ENCODE measurements around the gene A1CF. TPM values are rescaled to one million over a fixed set of nuclear protein-coding genes. Genes with fewer than 3 reads are reported as not detected.

Gene A1CF
- total RNA-seq, 1 donor from 2014 or later: not detected

DNA sequence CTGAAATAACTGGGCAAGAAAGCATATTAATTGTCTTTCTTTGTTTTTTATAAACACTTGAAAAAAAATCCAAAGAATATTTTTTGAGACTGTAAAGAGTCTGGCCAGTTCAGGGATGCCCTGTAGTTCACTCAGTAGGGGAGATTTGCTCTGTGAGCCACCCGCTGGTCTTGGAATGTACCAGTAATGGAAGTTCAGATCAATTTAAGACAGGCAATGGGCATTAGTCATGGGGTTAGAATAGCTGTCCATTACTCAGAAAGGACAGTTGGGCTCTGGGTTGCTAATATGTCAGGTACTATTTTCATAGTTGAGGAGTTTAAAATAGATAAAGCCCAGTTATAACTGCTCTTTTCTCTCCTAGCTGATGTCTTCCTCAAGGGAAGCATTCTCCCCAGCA is 38.7 kb downstream of the A1CF start:
- TF ChIP-seq, protein P1, sequence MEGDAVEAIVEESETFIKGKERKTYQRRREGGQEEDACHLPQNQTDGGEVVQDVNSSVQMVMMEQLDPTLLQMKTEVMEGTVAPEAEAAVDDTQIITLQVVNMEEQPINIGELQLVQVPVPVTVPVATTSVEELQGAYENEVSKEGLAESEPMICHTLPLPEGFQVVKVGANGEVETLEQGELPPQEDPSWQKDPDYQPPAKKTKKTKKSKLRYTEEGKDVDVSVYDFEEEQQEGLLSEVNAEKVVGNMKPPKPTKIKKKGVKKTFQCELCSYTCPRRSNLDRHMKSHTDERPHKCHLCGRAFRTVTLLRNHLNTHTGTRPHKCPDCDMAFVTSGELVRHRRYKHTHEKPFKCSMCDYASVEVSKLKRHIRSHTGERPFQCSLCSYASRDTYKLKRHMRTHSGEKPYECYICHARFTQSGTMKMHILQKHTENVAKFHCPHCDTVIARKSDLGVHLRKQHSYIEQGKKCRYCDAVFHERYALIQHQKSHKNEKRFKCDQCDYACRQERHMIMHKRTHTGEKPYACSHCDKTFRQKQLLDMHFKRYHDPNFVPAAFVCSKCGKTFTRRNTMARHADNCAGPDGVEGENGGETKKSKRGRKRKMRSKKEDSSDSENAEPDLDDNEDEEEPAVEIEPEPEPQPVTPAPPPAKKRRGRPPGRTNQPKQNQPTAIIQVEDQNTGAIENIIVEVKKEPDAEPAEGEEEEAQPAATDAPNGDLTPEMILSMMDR (IDR thresholded peaks at IDR 0.05; ENCODE audit: insufficient read depth, low read length, poor library complexity, severe bottlenecking): no peak
- Histone ChIP-seq H3K4me3 (ENCODE audit: low read depth, low read length) (no peak overlapping the region), H3K36me3 (ENCODE audit: control insufficient read depth, insufficient read depth, low read length) (no peaks in the 10 kb centered on the region), H3K27me3 (ENCODE audit: control insufficient read depth, insufficient read depth, low read length) (no peaks in the 10 kb centered on the region)
- no peak for DNase-seq (ENCODE audit: low read depth)

DNA sequence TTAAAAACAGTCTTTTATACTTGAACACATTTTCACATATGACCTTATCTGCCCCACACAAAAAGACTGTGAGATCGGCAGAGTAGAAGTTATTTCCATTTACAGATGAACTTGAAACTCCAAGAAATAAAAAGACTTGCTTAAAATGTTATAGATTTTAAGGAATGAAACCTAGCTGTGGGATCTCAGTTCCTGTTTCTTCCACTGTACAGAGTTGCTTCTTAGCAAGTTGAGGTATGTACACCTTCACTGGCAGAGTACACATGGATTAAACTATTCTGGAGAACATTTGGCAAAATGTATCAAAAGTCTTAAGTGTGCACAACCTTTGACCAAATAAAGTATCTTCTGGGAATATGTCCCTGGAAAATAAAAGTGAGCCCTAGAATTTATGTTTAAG is 48.3 kb downstream of the A1CF start:
- DNase-seq (ENCODE audit: low read depth): no peak
- TF ChIP-seq, protein P1 (IDR thresholded peaks at IDR 0.05; ENCODE audit: insufficient read depth, low read length, poor library complexity, severe bottlenecking): no peak
- Histone ChIP-seq H3K4me3 (ENCODE audit: low read depth, low read length) (no peak overlapping the region), H3K27me3 (ENCODE audit: control insufficient read depth, insufficient read depth, low read length) (no peaks in the 10 kb centered on the region), H3K36me3 (ENCODE audit: control insufficient read depth, insufficient read depth, low read length) (no peaks in the 10 kb centered on the region)

DNA sequence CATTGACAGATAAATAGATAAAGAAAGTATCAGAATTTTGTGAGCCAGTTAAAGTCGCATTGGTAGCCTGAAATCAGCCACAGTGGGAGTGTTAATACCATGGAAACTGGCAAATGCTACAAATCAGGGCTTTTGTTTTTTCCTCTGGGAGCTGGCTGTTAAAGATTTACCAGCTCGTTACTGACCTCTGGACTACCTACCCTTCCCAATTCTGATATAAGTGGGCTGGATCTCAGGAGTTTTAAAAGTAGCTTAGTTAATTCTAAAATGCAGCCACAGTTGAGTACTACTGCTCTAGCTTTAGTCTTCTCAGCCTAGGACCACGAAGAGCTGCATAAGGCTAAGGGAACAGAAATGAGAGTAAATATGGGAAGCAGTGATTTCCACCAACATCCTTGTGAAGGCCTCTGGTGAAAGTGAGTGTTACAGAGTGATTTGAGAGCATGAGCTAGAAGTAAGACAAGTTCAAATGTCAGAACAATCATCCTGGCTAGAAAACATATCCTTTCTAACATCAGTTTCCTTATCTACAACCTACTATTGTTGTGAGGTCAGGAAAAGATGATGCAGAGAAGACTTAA is 53.2 kb downstream of the A1CF start:
- Histone ChIP-seq H3K27me3 (ENCODE audit: control insufficient read depth, insufficient read depth, low read length) (no peaks in the 10 kb centered on the region), H3K36me3 (ENCODE audit: control insufficient read depth, insufficient read depth, low read length) (no peaks in the 10 kb centered on the region), H3K4me3 (ENCODE audit: low read depth, low read length) (no peak overlapping the region)
- TF ChIP-seq, protein P1 (IDR thresholded peaks at IDR 0.05; ENCODE audit: insufficient read depth, low read length, poor library complexity, severe bottlenecking): no peak
- DNase-seq (ENCODE audit: low read depth): no peak

DNA sequence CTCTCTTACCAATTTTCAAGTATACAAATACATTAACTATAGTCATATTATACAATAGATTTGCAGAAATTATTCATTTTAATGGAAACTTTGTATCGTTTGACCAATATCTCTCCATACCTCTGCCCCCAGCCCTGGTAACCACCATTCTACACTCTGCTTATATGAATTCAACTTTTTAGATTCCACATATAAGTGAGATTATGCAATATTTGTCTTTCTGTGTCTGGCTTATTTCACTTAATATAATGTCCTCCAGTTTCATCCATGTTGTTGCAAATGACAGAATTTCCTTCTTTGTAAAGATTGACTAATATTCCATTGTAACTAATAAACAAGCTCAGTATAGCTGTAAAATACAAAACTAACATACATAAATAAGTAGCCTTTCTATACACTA is 55.4 kb downstream of the A1CF start:
- no peaks in the 10 kb centered on the region for H3K27me3 ChIP-seq (ENCODE audit: control insufficient read depth, insufficient read depth, low read length)
- H3K36me3 ChIP-seq (ENCODE audit: control insufficient read depth, insufficient read depth, low read length): no peaks in the 10 kb centered on the region
- TF ChIP-seq, protein P1 (IDR thresholded peaks at IDR 0.05; ENCODE audit: insufficient read depth, low read length, poor library complexity, severe bottlenecking): no peak

DNA sequence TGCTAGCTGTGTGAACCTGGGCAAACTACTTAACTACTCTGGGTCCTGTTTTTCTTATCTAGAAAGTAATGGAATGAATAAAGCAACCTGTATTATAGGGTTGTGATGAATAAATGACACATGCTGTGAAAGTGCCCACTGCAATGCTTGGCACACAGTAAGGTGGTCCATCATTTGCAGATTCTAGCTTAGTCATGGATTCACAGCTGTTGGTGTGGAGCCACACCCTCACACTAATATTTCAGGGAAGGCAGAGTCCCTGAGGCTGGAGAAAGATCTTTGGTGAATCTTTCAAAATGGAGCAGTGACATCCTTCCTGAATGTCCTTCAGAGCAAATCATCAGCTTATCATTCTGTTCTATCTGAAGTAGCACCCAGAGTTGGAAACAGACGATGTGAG is 60.6 kb downstream of the A1CF start:
- TF ChIP-seq, protein P1 (IDR thresholded peaks at IDR 0.05; ENCODE audit: insufficient read depth, low read length, poor library complexity, severe bottlenecking): no peak
- DNase-seq (ENCODE audit: low read depth): no peak
- Histone ChIP-seq H3K4me3 (ENCODE audit: low read depth, low read length) (no peak overlapping the region), H3K36me3 (ENCODE audit: control insufficient read depth, insufficient read depth, low read length) (no peaks in the 10 kb centered on the region), H3K27me3 (ENCODE audit: control insufficient read depth, insufficient read depth, low read length) (no peaks in the 10 kb centered on the region)

More for the DNA sequence above, 55.4 kb downstream of the A1CF start:
- no peak overlapping the region for H3K4me3 ChIP-seq (ENCODE audit: low read depth, low read length)
- no peak for DNase-seq (ENCODE audit: low read depth)

DNA sequence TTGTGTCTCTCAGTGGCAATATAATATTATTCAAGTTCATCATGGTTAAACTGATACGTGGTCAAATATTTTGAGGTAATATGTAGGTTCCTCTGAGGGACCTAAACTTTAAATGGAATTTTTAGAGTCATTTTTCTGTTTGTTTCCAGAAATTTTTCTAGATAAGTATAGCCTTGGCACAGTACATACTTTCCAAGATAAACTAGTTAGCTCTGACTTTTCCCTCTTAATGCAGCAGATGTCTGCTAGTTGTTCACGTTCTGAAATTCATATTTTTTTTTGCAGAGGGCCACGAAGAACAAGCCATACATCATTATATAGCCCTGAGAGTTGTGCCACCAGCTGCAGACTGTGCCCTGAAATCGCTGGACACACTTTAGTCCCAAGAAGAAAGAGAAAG is 61.6 kb downstream of the A1CF start:
- H3K36me3 ChIP-seq (ENCODE audit: control insufficient read depth, insufficient read depth, low read length): no peaks in the 10 kb centered on the region
- H3K27me3 ChIP-seq (ENCODE audit: control insufficient read depth, insufficient read depth, low read length): no peaks in the 10 kb centered on the region
- no peak for DNase-seq (ENCODE audit: low read depth)
- H3K4me3 ChIP-seq (ENCODE audit: low read depth, low read length): no peak overlapping the region
- TF ChIP-seq, protein P1 (IDR thresholded peaks at IDR 0.05; ENCODE audit: insufficient read depth, low read length, poor library complexity, severe bottlenecking): no peak

Measured in kidney epithelial cell (primary cell).